GM12891 (cell line): ENCODE results near the gene NKTR.

Experiments
- PAX5 ChIP-seq: IDR thresholded peaks from 2 replicates; pipeline ENCODE4 v1.6.1; 2011; ENCODE audit warnings: low read length, moderate library complexity, mild to moderate bottlenecking; ENCODE audit not compliant: insufficient read depth, severe bottlenecking
- POLR2A ChIP-seq: IDR thresholded peaks from 2 replicates; pipeline ENCODE4 v1.6.1; 2011; ENCODE audit warnings: low read depth, low read length, control low read depth
- POLR2AphosphoS5 ChIP-seq: IDR thresholded peaks from 2 replicates; pipeline ENCODE4 v1.6.1; 2011; ENCODE audit warnings: low read depth, low read length, control low read depth
- POU2F2 ChIP-seq: IDR thresholded peaks from 2 replicates; pipeline ENCODE4 v1.6.1; 2011; ENCODE audit warnings: low read depth, mild to moderate bottlenecking, control low read depth, low read length, moderate library complexity
- TAF1 ChIP-seq: IDR thresholded peaks from 2 replicates; pipeline ENCODE4 v1.6.1; 2011; ENCODE audit warnings: low read depth, low read length, control low read depth

GRCh38 chr3:42680271-42680670 lies 79.8 kb downstream of the NKTR start:
- TF ChIP-seq POLR2AphosphoS5: no peak
- TF ChIP-seq POLR2A: no peak
- TF ChIP-seq TAF1: no peak
- TF ChIP-seq POU2F2: no peak
- TF ChIP-seq PAX5: no peak
